ENCODE measurements around the gene ZNF84. TPM values are rescaled to one million over a fixed set of nuclear protein-coding genes. Genes with fewer than 3 reads are reported as not detected.

Gene ZNF84
- total RNA-seq (2014; rRNA removed; shearing (Covaris generic)) (22.1 and 26.9 TPM in 2 replicates), total RNA-seq (2022) (37.9 and 40.9 TPM in 2 replicates), Bru-seq, nascent RNA (percentile 89 among the genes with signal in this experiment), BruChase-seq, experiment 1, labeled RNA remaining after a 6-hour chase (percentile 84 among the genes with signal in this experiment), BruChase-seq, experiment 2, labeled RNA remaining after a 2-hour chase (percentile 90 among the genes with signal in this experiment)
- long read RNA-seq, full-length matches to known transcripts: 13 of 45 reads
- long read RNA-seq, partial matches to known transcripts: 7 of 45 reads
- long read RNA-seq, other reads (novel, unspliced or antisense): 25 of 45 reads

DNA sequence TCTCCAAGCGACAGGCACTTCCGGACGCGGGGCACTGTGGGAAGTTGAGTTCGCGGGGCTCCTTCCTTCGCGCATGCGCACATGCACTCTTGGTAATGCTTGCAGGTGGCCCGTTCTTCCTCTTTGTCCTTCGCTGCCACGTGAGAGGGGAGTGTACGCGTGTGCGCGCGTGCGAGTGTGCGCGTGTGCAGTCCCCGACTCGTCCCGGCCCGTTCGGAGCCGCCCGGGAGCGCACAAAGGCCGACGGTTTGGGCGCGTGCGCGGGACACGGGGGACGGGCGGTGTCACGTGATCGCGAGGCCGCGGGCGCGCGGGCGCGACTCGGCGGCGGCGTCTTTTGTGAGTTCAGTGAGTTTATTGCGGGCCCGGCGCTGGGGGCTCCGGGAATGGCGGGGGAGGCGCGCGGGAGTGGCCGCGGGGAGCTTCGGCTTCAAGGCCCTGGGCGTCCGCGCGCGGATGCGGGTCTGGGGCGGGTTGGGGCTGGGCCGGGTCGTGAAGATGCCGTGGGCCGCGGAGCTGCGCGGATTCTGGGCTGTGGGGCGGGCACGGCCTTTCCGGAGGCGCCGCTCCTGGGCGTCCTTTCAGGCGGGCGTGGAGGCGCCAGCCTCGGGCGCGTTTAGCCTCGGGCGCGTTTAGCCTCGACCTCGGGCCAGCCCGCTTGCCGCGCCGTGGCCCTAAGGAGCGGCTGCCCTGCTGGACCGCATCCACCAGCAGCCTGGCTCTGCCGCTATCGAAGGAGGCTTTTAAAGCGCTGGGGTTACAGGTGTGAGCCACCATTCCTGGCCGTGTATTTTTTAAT, at the start of gene ZNF84:
Gene ZNF84 (plus strand): TSS at position 303 of the 799 bp plus-strand sequence. CDS start 3,959 bp downstream, outside the sequence.
- TF ChIP-seq, protein P1, sequence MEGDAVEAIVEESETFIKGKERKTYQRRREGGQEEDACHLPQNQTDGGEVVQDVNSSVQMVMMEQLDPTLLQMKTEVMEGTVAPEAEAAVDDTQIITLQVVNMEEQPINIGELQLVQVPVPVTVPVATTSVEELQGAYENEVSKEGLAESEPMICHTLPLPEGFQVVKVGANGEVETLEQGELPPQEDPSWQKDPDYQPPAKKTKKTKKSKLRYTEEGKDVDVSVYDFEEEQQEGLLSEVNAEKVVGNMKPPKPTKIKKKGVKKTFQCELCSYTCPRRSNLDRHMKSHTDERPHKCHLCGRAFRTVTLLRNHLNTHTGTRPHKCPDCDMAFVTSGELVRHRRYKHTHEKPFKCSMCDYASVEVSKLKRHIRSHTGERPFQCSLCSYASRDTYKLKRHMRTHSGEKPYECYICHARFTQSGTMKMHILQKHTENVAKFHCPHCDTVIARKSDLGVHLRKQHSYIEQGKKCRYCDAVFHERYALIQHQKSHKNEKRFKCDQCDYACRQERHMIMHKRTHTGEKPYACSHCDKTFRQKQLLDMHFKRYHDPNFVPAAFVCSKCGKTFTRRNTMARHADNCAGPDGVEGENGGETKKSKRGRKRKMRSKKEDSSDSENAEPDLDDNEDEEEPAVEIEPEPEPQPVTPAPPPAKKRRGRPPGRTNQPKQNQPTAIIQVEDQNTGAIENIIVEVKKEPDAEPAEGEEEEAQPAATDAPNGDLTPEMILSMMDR (conservative IDR thresholded peaks at IDR 0.05; ENCODE audit: low read length): no peak
- no peak for TF ChIP-seq EZH2phosphoT487 (IDR thresholded peaks at IDR 0.05; ENCODE audit: borderline replicate concordance, low read depth, low read length)
- H2AFZ ChIP-seq (ENCODE audit: low read length): peak within 1 kb of the TSS; percentile 66
- intact Hi-C loops (cut with micrococcal nuclease; ENCODE audit: unreplicated experiment): loop anchor here (1.0 kb wide), 2 partner anchors 43 to 51 kb away; partner anchors contain the start of genes ZNF140 and ZNF26
- DNase-seq (ENCODE audit: low spot score): peak; percentile 98
- H3K4me1 ChIP-seq (ENCODE audit: insufficient read depth, low read length, poor library complexity, severe bottlenecking): peaks cover 8% of the 10 kb centered on the region
- ChIA-PET CTCF (ENCODE audit: unreplicated experiment) (interaction anchor here (0.6 kb wide), 1 partner anchor 67 kb away, joined by 6 read pairs; no protein-coding TSS in a partner anchor), POLR2A (interaction anchor here (0.6 to 1.3 kb wide), 4 partner anchors 7 to 52 kb away, joined by 3 to 4 read pairs (median 3); partner anchors contain the start of gene ZNF26)
- H3K9me3 ChIP-seq (ENCODE audit: low read length): peaks cover 63% of the 10 kb centered on the region
- peak within 1 kb of the TSS; percentile 82 for H3K4me2 ChIP-seq (ENCODE audit: low read length)
- no TSS peak for BruUV-seq (replicated peaks)
- H3K4me3 ChIP-seq (ENCODE audit: low read depth, low read length, poor library complexity, severe bottlenecking): peak within 1 kb of the TSS; percentile 86
- H4K20me1 ChIP-seq (ENCODE audit: insufficient read depth, low read length): no peaks in the 10 kb centered on the region
- peaks cover 44% of the 10 kb centered on the region for H3K36me3 ChIP-seq (ENCODE audit: insufficient read depth, low read length)
- H3K79me2 ChIP-seq (ENCODE audit: insufficient read depth, low read depth, low read length): peaks cover 28% of the 10 kb centered on the region
- H3K9me2 ChIP-seq (ENCODE audit: insufficient read depth, low read length): no peaks in the 10 kb centered on the region
- H3K27ac ChIP-seq (ENCODE audit: low read depth, low read length, poor library complexity, severe bottlenecking): peak within 1 kb of the TSS; percentile 81

DNA sequence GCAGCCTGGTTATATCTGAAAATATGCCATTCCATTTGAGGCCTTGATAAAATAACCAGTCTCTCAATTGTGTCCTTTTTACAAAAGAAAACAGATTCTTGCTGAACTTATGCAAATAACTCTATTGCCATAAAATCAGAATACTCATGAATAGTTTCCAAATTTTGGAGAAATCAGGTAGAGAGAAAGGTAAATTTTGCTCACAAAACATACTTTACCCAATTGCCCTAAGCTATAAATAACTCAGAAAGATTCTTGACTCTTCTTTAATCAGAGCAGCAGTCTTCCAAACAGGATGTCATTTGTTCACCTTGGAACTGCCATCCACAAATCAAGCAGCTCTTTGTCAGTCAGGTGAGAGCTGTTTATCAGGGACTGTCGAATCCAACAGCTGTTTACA, 38.6 kb upstream of the ZNF84 start:
- ChIA-PET POLR2A (no interaction called here), CTCF (ENCODE audit: unreplicated experiment) (no interaction called here)
- Histone ChIP-seq H4K20me1 (ENCODE audit: insufficient read depth, low read length) (no peaks in the 10 kb centered on the region), H3K27ac (ENCODE audit: low read depth, low read length, poor library complexity, severe bottlenecking) (no peak overlapping the region), H3K4me2 (ENCODE audit: low read length) (no peak overlapping the region), H3K79me2 (ENCODE audit: insufficient read depth, low read depth, low read length) (peaks cover 11% of the 10 kb centered on the region; the same call in 1 of the 2 replicates), H2AFZ (ENCODE audit: low read length) (no peak overlapping the region), H3K36me3 (ENCODE audit: insufficient read depth, low read length) (peaks cover 25% of the 10 kb centered on the region), H3K4me1 (ENCODE audit: insufficient read depth, low read length, poor library complexity, severe bottlenecking) (no peaks in the 10 kb centered on the region), H3K4me3 (ENCODE audit: low read depth, low read length, poor library complexity, severe bottlenecking) (no peak overlapping the region), H3K9me3 (ENCODE audit: low read length) (peaks cover 60% of the 10 kb centered on the region), H3K9me2 (ENCODE audit: insufficient read depth, low read length) (no peaks in the 10 kb centered on the region)
- BruUV-seq (replicated peaks): no TSS peak
- intact Hi-C loops (cut with micrococcal nuclease; ENCODE audit: unreplicated experiment): no loop called here
- TF ChIP-seq, protein P1 (conservative IDR thresholded peaks at IDR 0.05; ENCODE audit: low read length): no peak
- no peak for TF ChIP-seq EZH2phosphoT487 (IDR thresholded peaks at IDR 0.05; ENCODE audit: borderline replicate concordance, low read depth, low read length)
- peak; percentile 14 for DNase-seq (ENCODE audit: low spot score)

Data from OCI-LY7 (cell line).